GM18868 (cell line): ENCODE measurements around the gene CSMD2.

Source experiments
- ATAC-seq: cut with Tn5 transposase; IDR thresholded peaks from one replicate; pipeline ENCODE4 v1.9.1; 2021; ENCODE audit warnings: mild to moderate bottlenecking, moderate library complexity; ENCODE audit not compliant: unreplicated experiment

The CSMD2 gene

DNA sequence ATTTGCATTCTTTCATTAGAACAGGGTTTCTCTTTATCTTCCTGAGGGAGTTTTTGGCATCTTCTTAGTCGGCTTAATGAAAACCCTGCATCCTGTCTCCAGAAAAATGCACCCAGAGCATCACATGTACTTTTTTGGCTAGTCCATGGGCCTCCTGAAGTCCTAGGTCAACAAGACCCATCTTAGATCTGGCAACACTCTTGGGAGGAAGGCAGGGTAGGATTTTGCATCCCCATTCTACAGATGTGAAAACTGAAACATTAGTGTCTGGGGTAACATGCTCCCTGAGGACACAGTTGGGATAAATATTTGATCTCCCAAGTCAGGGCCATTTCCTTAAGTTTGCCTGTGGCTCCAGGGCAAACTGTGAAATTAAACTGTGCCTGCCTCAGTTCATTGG, 341.2 kb downstream of the CSMD2 start:
- no peak for ATAC-seq

DNA sequence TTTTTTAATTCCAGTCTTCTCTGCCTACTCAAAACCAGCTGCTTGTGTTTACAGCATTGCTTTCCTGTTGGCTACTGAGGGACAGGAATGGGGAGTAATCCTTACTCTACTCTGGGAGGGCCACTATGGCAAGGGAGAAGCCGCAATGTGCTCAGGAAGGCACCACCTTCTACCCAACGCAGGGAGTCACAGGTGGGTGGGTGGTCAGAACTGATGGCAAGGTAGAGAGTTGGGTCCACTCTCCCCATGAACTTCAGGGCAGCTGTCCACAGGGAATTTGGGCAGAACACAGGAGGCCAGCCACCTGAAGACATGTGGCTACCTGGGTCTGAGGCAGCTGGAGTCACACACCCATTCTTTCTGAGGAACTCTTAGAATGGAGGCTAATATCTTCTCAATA, 341.6 kb downstream of the CSMD2 start:
- ATAC-seq, result no peak

DNA sequence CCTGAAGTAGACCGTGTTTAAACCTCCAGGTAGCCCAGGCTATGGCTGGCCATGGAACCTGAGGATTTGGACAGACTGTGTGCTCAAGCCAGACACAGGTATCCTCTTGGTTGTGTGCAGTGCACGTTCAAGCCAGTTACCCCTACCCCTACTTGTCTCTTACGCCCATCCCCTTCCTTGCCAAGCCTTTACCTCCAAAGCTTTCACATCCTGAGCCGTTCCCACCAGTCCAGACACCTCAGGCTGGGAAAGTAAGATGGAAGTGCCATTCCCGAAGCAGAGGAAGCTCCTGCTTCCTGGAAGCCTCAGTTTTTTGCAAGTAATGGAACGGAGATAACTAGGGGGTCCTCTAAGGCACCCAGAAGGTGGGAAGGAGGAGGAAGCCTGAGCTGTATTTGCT, 342.6 kb downstream of the CSMD2 start:
- no peak for ATAC-seq

DNA sequence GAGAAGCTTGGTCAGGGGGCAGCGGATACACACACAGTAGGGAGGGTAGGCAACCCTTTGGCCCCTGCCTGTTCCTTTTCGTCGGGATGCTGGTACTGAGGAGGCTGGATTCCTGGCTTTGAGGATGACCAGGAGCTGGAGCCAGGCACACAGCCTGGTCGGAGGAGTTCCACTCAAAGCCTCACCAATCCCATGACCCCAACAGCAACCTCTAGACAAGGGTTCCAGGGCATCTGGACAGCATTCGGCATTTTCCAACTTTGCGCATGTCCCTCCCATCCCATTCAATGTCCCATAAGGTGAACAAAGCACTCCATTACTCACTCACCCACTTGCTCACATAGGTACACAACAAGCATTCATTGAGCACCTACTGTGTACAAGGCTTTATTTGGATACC, 343.7 kb downstream of the CSMD2 start:
- no peak for ATAC-seq

DNA sequence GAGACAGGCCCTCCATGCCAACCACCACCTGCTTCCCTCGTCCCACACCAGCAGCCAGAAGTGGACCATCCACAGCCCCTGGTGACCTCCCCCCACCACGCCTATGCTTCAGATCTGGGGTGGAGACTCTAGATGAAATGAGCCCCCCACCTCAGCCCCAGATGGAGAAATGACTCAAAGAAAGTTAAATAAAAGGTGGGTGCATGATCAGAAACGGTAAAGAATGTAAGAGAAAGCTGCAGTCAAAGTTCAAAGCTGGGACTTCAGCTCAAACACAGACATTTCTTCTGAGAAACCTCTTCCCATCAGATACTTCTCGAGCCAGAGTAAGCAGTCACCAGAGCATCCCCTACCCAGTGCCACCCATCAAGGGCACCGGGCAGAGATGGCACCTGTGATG, 344.2 kb downstream of the CSMD2 start:
- ATAC-seq, result no peak

DNA sequence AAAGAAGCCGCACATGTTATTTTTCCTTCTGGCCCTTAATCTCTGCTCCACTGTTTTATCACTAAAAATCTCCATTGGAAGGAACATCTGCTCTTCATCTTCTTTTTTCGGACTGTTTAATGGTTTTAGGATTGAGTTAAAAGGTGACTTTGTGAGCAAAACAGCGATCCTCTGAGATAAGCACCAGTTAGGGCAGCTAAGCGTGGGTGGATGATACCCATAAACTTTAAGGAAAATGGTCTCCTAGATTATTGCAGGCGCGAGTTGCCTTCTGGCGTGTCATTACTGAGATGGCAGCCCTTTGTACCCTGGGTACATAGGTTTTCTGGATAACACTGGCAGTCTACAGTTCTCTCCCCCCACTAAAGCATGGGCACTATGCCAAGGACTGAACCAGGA, 345.1 kb downstream of the CSMD2 start:
- ATAC-seq, result no peak

DNA sequence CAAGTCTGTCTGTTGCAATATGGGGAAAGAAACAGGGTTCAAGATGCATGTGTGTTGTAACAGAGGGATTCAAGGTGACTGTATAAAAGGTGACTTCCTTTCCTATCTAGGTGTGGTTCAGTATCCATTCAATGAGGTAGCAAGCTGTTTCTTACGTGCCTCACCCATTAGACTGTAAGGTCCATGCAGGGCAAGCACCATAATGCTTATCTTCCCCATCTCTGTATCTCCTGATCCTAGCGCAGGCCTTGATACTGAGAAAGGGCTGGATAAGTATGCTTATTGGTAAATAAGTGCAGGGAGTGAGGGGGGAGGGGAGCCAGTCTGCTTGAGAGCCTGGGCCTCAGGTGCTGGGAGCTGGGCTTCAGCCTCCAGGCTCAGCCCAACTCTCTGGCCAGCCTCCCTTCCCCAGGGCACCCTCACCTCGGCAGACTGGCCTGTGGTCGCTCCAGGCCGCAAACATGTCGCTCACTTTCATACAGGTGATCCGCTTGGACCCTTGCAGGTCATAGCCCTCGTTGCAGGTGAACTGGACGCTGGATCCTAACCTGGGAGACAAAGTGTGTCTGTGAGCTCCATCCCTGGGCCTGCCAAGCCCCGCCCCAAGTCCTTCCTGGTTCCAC, 345.6 kb downstream of the CSMD2 start:
- ATAC-seq, result no peak

DNA sequence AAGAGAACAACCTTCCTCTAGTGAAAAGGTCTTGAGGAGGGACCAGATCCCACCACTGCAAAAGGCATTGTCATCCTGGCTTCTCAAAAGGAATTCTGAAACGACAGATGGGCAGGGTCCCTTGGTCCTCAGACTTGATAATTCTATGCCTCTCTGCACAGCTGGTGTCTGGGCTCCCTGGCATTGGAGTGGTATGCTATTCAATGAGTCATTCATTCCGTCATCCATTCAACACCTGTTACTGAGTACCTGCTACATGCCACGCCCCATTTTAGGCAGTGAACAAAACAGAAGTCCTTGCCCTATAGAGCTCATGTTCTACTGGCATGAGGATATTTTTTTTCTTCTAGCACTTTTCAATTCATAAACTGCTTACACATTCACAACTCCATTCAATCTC, 347.0 kb downstream of the CSMD2 start:
- no peak for ATAC-seq

DNA sequence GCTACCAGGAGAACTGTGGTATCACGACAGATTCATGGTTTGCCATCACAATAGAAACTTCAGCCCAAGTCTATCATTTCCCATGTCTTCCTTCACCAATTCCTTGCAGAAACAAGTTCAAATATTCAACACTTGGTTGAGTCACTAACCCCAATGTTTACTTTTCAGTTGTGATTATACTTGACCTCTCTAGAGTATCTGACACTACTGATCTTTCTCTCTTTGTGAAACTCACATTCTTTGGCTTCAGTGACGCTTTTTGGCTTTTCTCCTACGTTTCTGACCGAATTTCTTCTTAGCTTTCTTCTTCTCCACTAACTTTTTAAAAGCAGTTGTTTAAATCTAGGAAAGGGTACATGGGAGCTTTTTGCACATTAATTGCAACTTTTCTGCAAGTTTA, 350.0 kb downstream of the CSMD2 start:
- ATAC-seq, result no peak

DNA sequence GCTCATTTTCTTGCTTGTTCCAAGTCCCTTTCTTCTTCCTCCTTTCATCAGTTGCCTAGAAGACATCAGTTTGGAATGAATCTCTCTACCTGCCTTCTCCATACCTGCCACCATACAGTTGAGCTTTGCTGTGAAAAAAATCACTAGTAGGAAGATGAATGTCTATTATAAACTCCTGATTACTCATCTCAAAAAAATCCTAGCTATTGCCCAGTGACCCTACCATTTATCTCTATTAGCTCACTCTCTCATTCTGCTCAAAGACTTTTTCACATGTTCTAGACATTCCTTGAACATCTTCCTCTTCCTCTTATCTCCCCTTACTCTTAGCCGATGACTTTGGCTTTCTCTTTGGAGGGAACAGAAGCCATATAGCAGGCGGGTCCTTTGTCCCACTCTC, 350.9 kb downstream of the CSMD2 start:
- no peak for ATAC-seq

DNA sequence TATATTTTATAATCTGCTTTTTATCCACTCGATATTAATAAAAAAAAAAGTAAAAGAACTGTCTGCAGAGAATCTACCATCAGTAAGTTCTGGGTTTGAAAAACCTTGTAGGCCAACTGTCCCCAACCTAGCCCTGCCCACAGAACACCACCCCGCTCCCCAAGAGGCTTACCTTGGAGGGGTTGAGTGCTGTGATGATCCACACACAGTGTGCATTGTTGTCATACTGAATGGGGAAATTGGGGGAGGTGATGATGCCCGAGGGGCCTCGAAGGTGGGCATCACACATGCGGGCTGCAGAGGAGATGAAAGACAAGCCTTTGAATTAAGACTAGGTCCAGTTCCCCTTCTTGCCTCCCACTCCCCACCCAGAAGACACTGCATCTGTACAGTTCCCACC, 354.5 kb downstream of the CSMD2 start:
- no peak for ATAC-seq

DNA sequence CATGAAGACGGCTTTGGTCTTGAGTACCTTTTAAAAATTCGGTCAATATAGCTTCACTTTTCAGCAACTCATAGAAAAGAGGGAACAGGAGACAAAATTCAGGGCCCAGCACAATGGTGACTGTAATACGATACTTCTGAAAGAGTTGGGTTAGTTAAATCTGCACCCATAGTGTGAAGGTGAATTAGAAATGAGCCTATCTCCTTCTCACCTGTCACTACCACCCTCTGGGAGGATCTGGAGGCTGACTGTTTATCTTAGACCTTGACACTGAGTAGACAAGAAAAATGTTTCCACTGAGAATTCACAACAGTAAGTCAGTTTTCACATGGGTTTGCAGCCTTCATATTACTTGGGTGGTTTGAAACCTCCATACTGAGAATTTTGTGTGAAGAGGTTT, 359.0 kb downstream of the CSMD2 start:
- ATAC-seq, result no peak

DNA sequence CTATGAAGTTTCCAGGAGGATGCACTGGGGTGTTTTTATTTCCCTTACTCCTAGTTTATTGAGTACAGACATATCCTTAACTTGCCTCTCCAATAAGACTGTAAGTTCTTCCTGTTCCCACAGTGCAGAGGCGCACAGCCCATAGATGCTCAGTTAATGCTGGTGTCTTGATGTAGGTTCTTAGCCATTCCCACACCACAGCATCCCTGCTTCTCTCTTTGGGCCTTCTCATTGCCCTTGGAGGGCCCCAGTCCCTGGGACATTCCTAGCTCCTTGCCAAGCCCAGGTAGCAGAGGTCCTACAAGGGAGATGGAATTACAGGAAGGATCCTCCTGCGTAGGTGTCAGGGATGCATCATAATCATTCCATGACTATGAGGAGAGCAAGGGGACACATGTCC, 362.8 kb downstream of the CSMD2 start:
- no peak for ATAC-seq

DNA sequence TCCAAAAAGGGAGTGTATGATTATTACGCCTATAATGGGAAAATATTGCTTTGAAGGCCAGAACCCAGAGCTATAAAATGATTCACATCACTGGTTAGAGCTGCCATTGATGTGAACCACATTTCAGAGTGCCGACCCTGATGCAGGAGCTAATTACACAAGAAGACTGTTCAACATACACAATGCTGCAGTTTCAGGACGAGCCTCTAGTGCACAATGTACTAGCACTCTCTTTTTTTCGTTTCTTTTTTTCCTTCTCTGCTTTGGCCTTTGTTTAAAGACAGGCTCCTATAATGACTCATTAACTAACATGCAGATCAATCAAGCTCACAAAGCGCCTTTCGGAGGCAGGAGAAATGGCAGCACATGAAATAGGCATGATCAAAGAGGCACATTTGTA, 367.2 kb downstream of the CSMD2 start:
- no peak for ATAC-seq

DNA sequence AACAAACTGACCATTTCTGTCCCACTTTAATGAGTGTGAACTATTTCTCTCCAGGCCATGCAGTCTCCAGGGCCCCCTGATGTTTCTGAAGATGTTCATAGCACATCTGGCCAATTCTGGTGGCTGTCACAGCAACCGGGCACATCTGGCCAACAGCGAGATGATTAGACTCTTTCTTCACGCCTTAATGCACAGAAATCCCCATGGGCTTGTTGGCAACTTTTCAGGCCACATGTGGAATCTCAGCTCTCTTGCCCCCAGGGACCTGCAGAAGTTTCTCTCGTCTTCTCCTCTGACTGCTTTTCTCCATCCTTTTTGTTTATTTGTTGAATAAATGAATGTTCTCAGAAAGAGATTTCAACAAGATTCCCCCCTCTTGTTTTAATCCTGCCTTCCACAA, 372.4 kb downstream of the CSMD2 start:
- ATAC-seq, result no peak

DNA sequence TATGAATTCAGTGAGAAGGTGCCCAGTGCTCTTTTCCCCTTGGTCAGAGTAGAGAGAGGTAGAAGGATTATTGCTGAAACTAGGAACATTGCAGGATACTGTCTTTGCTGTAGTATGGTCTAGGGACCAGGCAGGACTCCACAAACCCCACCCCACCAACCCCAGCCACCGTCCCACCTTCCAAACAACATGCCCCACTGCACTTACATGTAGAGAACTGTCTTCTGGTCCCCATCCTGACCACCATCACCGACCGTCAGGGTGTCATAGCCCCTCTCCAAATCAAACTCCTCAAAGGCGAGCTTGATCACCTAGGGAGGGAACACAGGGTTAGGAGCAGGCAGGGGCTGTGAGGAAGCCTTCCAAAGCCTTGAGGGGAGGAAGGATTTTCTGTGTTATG, 372.8 kb downstream of the CSMD2 start:
- ATAC-seq, result no peak

DNA sequence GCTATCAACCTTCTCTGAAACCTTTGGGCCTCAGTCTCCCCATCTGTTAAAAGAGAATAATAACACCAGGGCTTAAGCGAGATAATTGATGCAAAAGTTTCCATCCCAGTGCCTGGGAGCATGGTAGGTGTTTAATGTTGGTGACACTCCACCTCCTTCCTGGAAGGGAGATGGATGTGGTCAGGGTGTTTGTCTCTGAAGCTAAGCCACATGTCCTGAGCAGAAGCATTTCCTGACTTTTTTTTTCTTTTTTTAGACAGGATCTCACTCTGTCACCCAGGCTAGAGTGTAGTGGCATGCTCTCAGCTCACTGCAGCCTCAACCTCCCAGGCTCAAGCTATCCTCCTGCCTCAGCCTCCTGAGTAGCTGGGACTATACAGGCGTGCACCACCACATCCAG, 373.8 kb downstream of the CSMD2 start:
- no peak for ATAC-seq

DNA sequence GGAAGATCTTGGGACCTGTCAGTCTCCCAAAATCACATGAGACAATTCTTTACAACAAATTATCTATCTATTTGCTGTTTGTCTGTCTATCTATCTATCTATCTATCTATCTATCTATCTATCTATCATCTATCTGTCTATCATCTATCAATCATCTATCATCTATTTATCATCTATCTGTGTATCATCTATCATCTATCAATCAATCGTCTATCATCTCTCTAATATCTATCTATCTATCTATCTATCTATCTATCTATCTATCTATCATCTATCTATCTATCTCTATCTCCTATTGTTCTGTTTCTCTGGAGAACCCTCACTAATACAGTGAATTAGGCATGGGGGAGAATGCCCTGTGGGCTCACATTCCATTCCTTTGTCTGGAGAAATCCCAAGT, 374.5 kb downstream of the CSMD2 start:
- no peak for ATAC-seq

DNA sequence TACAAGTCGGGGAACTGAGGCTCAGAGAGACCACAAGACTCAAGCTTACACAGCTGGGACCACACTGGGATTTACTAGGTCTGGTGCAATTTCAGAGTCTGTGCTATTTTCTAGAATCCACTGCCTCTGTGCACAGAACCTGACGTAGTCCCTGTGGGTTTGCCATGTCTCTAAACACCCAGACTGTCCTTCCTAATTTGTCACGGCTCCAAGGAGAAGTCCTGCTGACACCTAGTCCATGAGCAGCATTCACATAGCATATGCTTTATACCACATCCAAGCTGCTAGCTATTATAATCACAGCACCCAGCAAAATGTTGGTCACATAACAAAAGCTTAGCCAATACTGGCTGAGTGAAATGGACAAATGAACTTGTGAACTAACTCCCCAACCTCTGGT, 380.2 kb downstream of the CSMD2 start:
- ATAC-seq, result no peak

DNA sequence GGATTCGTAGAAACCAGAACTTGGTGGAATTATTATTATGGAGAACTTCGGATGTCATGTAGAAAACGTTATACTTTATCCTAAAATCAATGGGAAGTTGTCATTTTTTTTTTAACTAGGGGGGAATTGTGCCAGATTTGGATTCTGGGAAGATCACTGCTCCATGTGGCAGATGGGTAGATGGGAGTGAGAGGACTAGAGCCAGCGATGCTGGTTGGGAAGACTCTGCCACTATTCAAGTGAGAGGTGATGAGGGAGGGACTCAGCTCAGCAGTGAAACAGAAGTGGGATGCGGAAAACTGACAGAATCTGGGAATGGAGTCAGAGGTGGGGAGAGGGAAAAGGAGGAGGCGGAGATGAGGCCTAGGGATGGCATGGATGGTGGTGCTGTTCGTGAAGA, 382.3 kb downstream of the CSMD2 start:
- ATAC-seq, result no peak

DNA sequence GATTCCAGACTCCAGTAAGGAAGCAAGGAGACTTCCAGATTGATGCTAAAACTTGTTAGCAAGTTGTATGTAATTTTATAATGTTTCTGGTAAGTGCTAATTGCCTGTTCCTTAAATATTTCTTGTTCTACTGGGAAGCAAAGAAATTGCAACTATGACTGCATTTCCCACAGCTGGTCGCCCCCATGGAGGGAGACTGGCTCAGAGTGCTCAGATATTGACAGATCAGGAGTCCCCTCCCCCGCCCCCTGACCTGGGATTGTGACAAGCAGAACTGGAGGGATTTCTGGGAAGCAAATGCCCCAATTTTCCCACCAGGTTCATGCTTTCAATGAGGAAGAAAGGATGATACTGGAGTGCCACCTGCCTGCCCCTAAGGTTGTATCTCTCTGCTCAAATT, 383.4 kb downstream of the CSMD2 start:
- ATAC-seq, result no peak

DNA sequence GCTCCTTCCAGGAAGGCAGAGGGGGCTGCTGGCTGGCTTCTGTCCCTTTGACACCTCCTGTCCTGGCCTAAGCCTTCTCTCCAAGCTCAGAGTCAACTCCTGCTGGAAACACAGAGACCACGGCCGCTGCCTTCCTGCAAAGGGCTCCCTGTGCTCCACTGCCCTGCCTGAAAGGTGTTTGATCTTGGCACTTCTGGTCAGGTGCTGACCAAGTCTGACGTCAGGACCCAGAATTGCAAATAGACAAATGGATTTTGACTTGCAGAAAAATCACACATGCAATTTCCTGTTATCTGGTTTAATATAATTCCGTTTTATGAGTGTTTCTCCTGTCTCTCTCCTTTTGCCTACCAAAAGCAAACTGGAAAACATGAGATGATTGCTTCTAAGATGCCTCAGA, 387.7 kb downstream of the CSMD2 start:
- no peak for ATAC-seq

DNA sequence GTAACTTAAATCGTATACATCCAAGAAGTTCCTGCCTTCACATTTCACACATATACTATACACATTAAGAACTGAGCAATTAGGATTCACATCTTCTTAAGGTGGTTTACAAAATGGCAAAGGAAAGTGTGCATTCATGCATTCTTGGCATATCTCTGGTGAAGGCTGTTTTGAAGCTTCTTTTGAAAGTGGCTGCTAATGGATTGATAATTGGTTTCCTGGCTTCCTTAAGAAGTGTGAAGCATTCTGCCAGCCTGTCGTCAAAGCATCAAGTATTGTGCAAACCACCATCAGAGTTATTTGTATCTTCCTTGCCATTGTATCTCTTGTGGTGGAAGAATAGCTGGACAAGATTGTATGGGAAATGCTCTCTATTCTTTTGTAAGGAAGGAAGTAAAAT, 396.2 kb downstream of the CSMD2 start:
- no peak for ATAC-seq

DNA sequence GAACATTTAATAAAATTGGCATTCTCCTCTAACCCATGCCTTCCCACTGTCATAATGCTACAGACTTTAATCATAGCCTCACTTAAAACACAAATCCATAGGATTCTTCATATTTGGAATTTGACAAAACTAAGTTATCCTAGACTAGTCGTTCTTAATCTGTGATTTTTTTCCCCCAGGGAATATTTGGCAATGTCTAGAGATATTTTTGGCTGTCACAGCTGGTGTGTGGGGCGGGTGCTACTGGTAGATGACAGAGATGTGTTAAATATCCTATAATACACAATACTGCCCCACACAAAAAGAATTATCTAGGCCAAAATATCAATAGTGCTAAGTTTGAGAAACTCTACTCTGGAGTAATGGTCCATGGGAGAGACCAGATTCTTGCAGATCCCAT, 396.9 kb downstream of the CSMD2 start:
- ATAC-seq, result no peak
